Measurements from ENCODE around the gene MAPK8IP3.

Gene MAPK8IP3

GRCh38 chr16:1765826-1766225, 59.8 kb downstream of the MAPK8IP3 start:
- DNase-seq, result no peak

- DNase-seq, result no peak
Observed at GRCh38 chr16:1766231-1766630, 60.2 kb downstream of the MAPK8IP3 start.

- DNase-seq, result no peak
Observed at GRCh38 chr16:1766701-1767100, 60.7 kb downstream of the MAPK8IP3 start.

- DNase-seq, result no peak
Observed at GRCh38 chr16:1767116-1767994, 61.4 kb downstream of the MAPK8IP3 start.

GRCh38 chr16:1768061-1768766, 62.2 kb downstream of the MAPK8IP3 start:
- DNase-seq, result no peak

GRCh38 chr16:1768767-1769401, 62.9 kb downstream of the MAPK8IP3 start:
- no peak for DNase-seq

- DNase-seq, result no peak
Observed at GRCh38 chr16:1769402-1770300, 63.7 kb downstream of the MAPK8IP3 start.

- peak; percentile 84 for DNase-seq
Observed at GRCh38 chr16:1770328-1771187, 64.6 kb downstream of the MAPK8IP3 start.

GRCh38 chr16:1771188-1771863, 65.3 kb downstream of the MAPK8IP3 start, which contains the start of gene NME3:
Gene NME3 (minus strand): TSS chr16:1771543. CDS start chr16:1771534, 9 bp downstream.
- DNase-seq, result peak; percentile 91

GRCh38 chr16:1771864-1772361, 65.9 kb downstream of the MAPK8IP3 start:
- DNase-seq, result no peak

GRCh38 chr16:1772362-1772907, 66.4 kb downstream of the MAPK8IP3 start, which contains the start of gene EME2:
Gene EME2 (plus strand): TSS chr16:1772810. CDS start chr16:1773228, 418 bp downstream.
- peak; percentile 85 for DNase-seq

GRCh38 chr16:1772908-1773702, 67.1 kb downstream of the MAPK8IP3 start, which contains the start of gene MRPS34:
Gene MRPS34 (minus strand): TSS chr16:1773134. CDS start chr16:1773119, 15 bp downstream.
- peak; percentile 92 for DNase-seq

- no peak for DNase-seq
Observed at GRCh38 chr16:1773703-1774447, 67.9 kb downstream of the MAPK8IP3 start.

GRCh38 chr16:1774448-1774780, 68.4 kb downstream of the MAPK8IP3 start:
- no peak for DNase-seq

GRCh38 chr16:1775006-1775845, 69.2 kb downstream of the MAPK8IP3 start:
- no peak for DNase-seq

GRCh38 chr16:1775846-1776671, 70.1 kb downstream of the MAPK8IP3 start:
- DNase-seq, result no peak

GRCh38 chr16:1776672-1776955, 70.6 kb downstream of the MAPK8IP3 start:
- no peak for DNase-seq

All from activated CD8-positive, alpha-beta memory T cell treated with anti-CD3 and anti-CD28 coated beads for 24 hours (primary cell).